Progenitor cell of endocrine pancreas (in vitro differentiated cells): Measurements from ENCODE around the gene KRT27. TPM values are rescaled to one million over a fixed set of nuclear protein-coding genes. Genes with fewer than 3 reads are reported as not detected.
"Not testable (repeated sequence)": the region's sequence is repeated elsewhere in the genome, so short reads cannot be mapped to it uniquely, and the experiment has no call there.

Experiments used
- DNase-seq: peaks from one replicate; pipeline ENCODE4 v3.0.0; 2021; ENCODE audit warnings: low spot score; ENCODE audit not compliant: unreplicated experiment
- H3K27ac Mint-ChIP-seq: 2 replicates; pipeline ENCODE4 v1.8.0; 2021; ENCODE audit warnings: mild to moderate bottlenecking, moderate library complexity, mixed read lengths
- H3K27me3 Mint-ChIP-seq: 2 replicates; pipeline ENCODE4 v1.8.0; 2021; ENCODE audit warnings: mixed read lengths
- H3K36me3 Mint-ChIP-seq: 2 replicates; pipeline ENCODE4 v1.8.0; 2022; ENCODE audit warnings: mixed read lengths; ENCODE audit not compliant: insufficient read depth
- H3K4me1 Mint-ChIP-seq: 2 replicates; pipeline ENCODE4 v1.8.0; 2021; ENCODE audit warnings: low read depth, mixed read lengths
- H3K4me3 Mint-ChIP-seq: 2 replicates; pipeline ENCODE4 v1.8.0; 2021; ENCODE audit warnings: low read depth, mild to moderate bottlenecking, moderate library complexity, mixed read lengths
- H3K9me3 Mint-ChIP-seq: 2 replicates; pipeline ENCODE4 v1.8.0; 2021; ENCODE audit warnings: low read depth, mixed read lengths
- CTCF ChIP-seq: fragments of 200-600 bp; sonication (generic); IDR thresholded peaks from one replicate; pipeline ENCODE4 v1.5.0; 2021; ENCODE audit warnings: antibody characterized with exemption, mild to moderate bottlenecking; ENCODE audit not compliant: unreplicated experiment
- total RNA-seq: library from RNA; stranded (reverse); gene quantifications from 2 replicates; pipeline ENCODE4 v1.2.1, GENCODE V29; 2021

The KRT27 gene
- total RNA-seq, 1 donor from 2014 or later = not detected

- H3K4me3 Mint-ChIP-seq = no peak overlapping the region
- TF ChIP-seq CTCF = no peak
- H3K27ac Mint-ChIP-seq = no peak overlapping the region
- no peak for DNase-seq
- no peaks in the 10 kb centered on the region for H3K36me3 Mint-ChIP-seq
- H3K9me3 Mint-ChIP-seq = peaks cover 5% of the 10 kb centered on the region
- H3K27me3 Mint-ChIP-seq = no peaks in the 10 kb centered on the region
- H3K4me1 Mint-ChIP-seq = no peaks in the 10 kb centered on the region
Observed at GRCh38 chr17:40753804-40754203, 28.5 kb downstream of the KRT27 start.

- DNase-seq = no peak
- Mint-ChIP-seq H3K9me3 (no peaks in the 10 kb centered on the region), H3K36me3 (no peaks in the 10 kb centered on the region), H3K4me1 (no peaks in the 10 kb centered on the region), H3K4me3 (no peak overlapping the region), H3K27me3 (no peaks in the 10 kb centered on the region), H3K27ac (no peak overlapping the region)
- no peak for TF ChIP-seq CTCF
Observed at GRCh38 chr17:40751065-40751464, 31.3 kb downstream of the KRT27 start.

- no peak for TF ChIP-seq CTCF
- H3K27ac Mint-ChIP-seq = no peak overlapping the region
- no peak for DNase-seq
- H3K27me3 Mint-ChIP-seq = no peaks in the 10 kb centered on the region
- H3K9me3 Mint-ChIP-seq = no peaks in the 10 kb centered on the region
- H3K36me3 Mint-ChIP-seq = no peaks in the 10 kb centered on the region
- no peak overlapping the region for H3K4me3 Mint-ChIP-seq
- no peaks in the 10 kb centered on the region for H3K4me1 Mint-ChIP-seq
Observed at GRCh38 chr17:40750391-40750790, 32.0 kb downstream of the KRT27 start.

GRCh38 chr17:40748666-40749065 lies 33.7 kb downstream of the KRT27 start:
- not testable (repeated sequence) for H3K4me3 Mint-ChIP-seq, H3K9me3 Mint-ChIP-seq, H3K27ac Mint-ChIP-seq, H3K4me1 Mint-ChIP-seq, H3K36me3 Mint-ChIP-seq, H3K27me3 Mint-ChIP-seq, DNase-seq

GRCh38 chr17:40738553-40738952 lies 43.8 kb downstream of the KRT27 start:
- Mint-ChIP-seq H3K36me3 (peaks cover 2% of the 10 kb centered on the region), H3K4me1 (no peaks in the 10 kb centered on the region), H3K27ac (no peak overlapping the region), H3K27me3 (no peaks in the 10 kb centered on the region), H3K4me3 (no peak overlapping the region), H3K9me3 (peaks cover 10% of the 10 kb centered on the region)
- DNase-seq = no peak
- no peak for TF ChIP-seq CTCF

- Mint-ChIP-seq H3K4me1 (no peaks in the 10 kb centered on the region), H3K27me3 (no peaks in the 10 kb centered on the region)
- no peak for TF ChIP-seq CTCF
Observed at GRCh38 chr17:40735016-40735415, 47.3 kb downstream of the KRT27 start.

More at GRCh38 chr17:40735016-40735415, 47.3 kb downstream of the KRT27 start:
- no peak overlapping the region for H3K4me3 Mint-ChIP-seq
- H3K9me3 Mint-ChIP-seq = peaks cover 3% of the 10 kb centered on the region
- no peak overlapping the region for H3K27ac Mint-ChIP-seq
- DNase-seq = no peak
- no peaks in the 10 kb centered on the region for H3K36me3 Mint-ChIP-seq
